ENCODE data around the gene HECW1. TPM values are rescaled to one million over a fixed set of nuclear protein-coding genes. Genes with fewer than 3 reads are reported as not detected.

Gene HECW1
- total RNA-seq, 1 donor from 2014 or later, result not detected

- Mint-ChIP-seq H3K27ac (no peak overlapping the region), H3K27me3 (peaks cover 2% of the 10 kb centered on the region), H3K9me3 (no peaks in the 10 kb centered on the region), H3K4me3 (no peak overlapping the region), H3K36me3 (ENCODE audit: low read depth) (no peaks in the 10 kb centered on the region), H3K4me1 (peaks cover 4% of the 10 kb centered on the region)
- ChIA-PET CTCF (no interaction called here), POLR2A (no interaction called here)
- no peak for TF ChIP-seq CTCF (IDR thresholded peaks at IDR 0.05)
- ATAC-seq (ENCODE audit: low read depth), result no peak
- no peak for DNase-seq
- intact Hi-C loops (cut with micrococcal nuclease), result no loop called here
These were observed 366.6 kb downstream of the HECW1 start for GRCh38 chr7:43479042-43479441.

GRCh38 chr7:43479543-43479942 is 367.1 kb downstream of the HECW1 start:
- Mint-ChIP-seq H3K27me3 (peaks cover 2% of the 10 kb centered on the region), H3K27ac (no peak overlapping the region), H3K9me3 (no peaks in the 10 kb centered on the region), H3K4me1 (peaks cover 4% of the 10 kb centered on the region), H3K4me3 (no peak overlapping the region), H3K36me3 (ENCODE audit: low read depth) (no peaks in the 10 kb centered on the region)
- ChIA-PET CTCF (no interaction called here), POLR2A (no interaction called here)
- ATAC-seq (ENCODE audit: low read depth) (no peak), DNase-seq (no peak)
- intact Hi-C loops (cut with micrococcal nuclease), result no loop called here
- no peak for TF ChIP-seq CTCF (IDR thresholded peaks at IDR 0.05)

GRCh38 chr7:43480581-43480980 is 368.1 kb downstream of the HECW1 start:
- CTCF ChIA-PET, result no interaction called here
- Mint-ChIP-seq H3K9me3 (no peaks in the 10 kb centered on the region), H3K27me3 (peaks cover 2% of the 10 kb centered on the region), H3K36me3 (ENCODE audit: low read depth) (no peaks in the 10 kb centered on the region), H3K27ac (no peak overlapping the region), H3K4me3 (no peak overlapping the region), H3K4me1 (peaks cover 4% of the 10 kb centered on the region)
- no peak for ATAC-seq (ENCODE audit: low read depth)
- intact Hi-C loops (cut with micrococcal nuclease), result no loop called here
- DNase-seq, result no peak
- POLR2A ChIA-PET, result no interaction called here
- no peak for TF ChIP-seq CTCF (IDR thresholded peaks at IDR 0.05)

- ChIA-PET POLR2A (interaction anchor here (0.7 kb wide), 1 partner anchor 980 kb away, joined by 3 read pairs; no protein-coding TSS in a partner anchor), CTCF (no interaction called here)
- Mint-ChIP-seq H3K4me1 (peaks cover 4% of the 10 kb centered on the region), H3K27ac (no peak overlapping the region), H3K9me3 (no peaks in the 10 kb centered on the region), H3K4me3 (no peak overlapping the region), H3K36me3 (ENCODE audit: low read depth) (no peaks in the 10 kb centered on the region), H3K27me3 (peaks cover 2% of the 10 kb centered on the region)
- intact Hi-C loops (cut with micrococcal nuclease), result no loop called here
- TF ChIP-seq CTCF (IDR thresholded peaks at IDR 0.05), result no peak
- DNase-seq (no peak), ATAC-seq (ENCODE audit: low read depth) (no peak)
These were observed 369.6 kb downstream of the HECW1 start for GRCh38 chr7:43481902-43482678.

- no peak overlapping the region for H3K27ac Mint-ChIP-seq
- POLR2A ChIA-PET, result no interaction called here
- no peaks in the 10 kb centered on the region for H3K27me3 Mint-ChIP-seq
- DNase-seq (no peak), ATAC-seq (ENCODE audit: low read depth) (no peak)
- H3K4me1 Mint-ChIP-seq, result peaks cover 3% of the 10 kb centered on the region
- CTCF ChIA-PET, result no interaction called here
- intact Hi-C loops (cut with micrococcal nuclease), result no loop called here
- no peaks in the 10 kb centered on the region for H3K9me3 Mint-ChIP-seq
- no peaks in the 10 kb centered on the region for H3K36me3 Mint-ChIP-seq (ENCODE audit: low read depth)
- TF ChIP-seq CTCF (IDR thresholded peaks at IDR 0.05), result no peak
- H3K4me3 Mint-ChIP-seq, result no peak overlapping the region
These were observed 370.3 kb downstream of the HECW1 start for GRCh38 chr7:43482679-43483252.
